ENCODE measurements around the gene GDF3.
"Not testable (repeated sequence)": the region's sequence is repeated elsewhere in the genome, so short reads cannot be mapped to it uniquely, and the experiment has no call there.

The GDF3 gene

DNA sequence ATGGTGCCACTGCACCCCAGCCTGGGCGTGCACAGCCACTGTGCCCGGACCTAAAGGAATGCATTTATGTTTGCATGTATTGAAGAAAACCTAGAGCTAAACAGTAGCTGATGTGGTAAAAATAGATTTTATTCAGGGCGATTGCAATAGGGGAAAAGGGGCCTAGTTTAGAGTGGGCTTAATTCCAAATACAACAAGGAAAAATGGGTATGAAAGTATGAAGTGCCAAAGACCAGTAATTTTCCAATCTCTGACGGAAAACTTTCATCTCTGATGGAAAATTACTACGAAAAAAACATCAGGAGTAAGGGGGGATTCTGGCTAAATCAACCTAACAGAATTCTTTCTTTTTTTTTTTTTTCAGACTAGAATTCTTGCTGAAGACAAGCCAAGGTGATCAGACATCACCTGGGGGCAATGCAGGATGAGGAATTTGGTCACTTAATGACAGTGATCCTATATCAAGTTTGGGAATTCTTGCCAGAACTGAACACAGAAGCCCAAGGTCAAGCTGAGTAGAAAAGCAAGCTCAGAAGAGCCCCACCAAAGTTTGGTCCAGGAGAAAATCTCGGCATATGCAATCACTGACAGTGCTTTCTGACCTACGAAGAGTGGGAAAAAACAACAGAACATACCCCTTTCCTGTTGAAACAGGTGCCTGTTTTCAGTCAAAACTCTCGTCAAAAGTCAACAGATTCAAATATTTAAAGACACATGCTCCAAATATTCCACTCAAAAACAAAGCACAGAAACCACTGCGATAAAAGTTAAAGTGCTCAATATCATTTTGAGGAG lies 16.1 kb downstream of the GDF3 start:
- H3K27ac ChIP-seq (ENCODE audit: low read depth, low read length, poor library complexity, severe bottlenecking), result no peak overlapping the region
- no peak overlapping the region for H3K9ac ChIP-seq (ENCODE audit: low read length)
- no peaks in the 10 kb centered on the region for H3K36me3 ChIP-seq (ENCODE audit: insufficient read depth, low read length)
- TF ChIP-seq, protein P1, sequence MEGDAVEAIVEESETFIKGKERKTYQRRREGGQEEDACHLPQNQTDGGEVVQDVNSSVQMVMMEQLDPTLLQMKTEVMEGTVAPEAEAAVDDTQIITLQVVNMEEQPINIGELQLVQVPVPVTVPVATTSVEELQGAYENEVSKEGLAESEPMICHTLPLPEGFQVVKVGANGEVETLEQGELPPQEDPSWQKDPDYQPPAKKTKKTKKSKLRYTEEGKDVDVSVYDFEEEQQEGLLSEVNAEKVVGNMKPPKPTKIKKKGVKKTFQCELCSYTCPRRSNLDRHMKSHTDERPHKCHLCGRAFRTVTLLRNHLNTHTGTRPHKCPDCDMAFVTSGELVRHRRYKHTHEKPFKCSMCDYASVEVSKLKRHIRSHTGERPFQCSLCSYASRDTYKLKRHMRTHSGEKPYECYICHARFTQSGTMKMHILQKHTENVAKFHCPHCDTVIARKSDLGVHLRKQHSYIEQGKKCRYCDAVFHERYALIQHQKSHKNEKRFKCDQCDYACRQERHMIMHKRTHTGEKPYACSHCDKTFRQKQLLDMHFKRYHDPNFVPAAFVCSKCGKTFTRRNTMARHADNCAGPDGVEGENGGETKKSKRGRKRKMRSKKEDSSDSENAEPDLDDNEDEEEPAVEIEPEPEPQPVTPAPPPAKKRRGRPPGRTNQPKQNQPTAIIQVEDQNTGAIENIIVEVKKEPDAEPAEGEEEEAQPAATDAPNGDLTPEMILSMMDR (IDR thresholded peaks at IDR 0.05; ENCODE audit: low read length), result no peak
- TF ChIP-seq EZH2 (IDR thresholded peaks at IDR 0.05; ENCODE audit: borderline replicate concordance, low read length), result no peak
- H3K9me2 ChIP-seq (ENCODE audit: low read depth, low read length), result no peaks in the 10 kb centered on the region
- no peak overlapping the region for H3K4me2 ChIP-seq (ENCODE audit: low read length)
- no peaks in the 10 kb centered on the region for H4K20me1 ChIP-seq (ENCODE audit: insufficient read depth, low read length)
- H3K9me3 ChIP-seq (ENCODE audit: low read length), result no peaks in the 10 kb centered on the region
- H3F3A ChIP-seq (ENCODE audit: insufficient read depth, low read length), result no peaks in the 10 kb centered on the region
- no peaks in the 10 kb centered on the region for H3K27me3 ChIP-seq (ENCODE audit: insufficient read depth, low read length)
- no peak overlapping the region for H2AFZ ChIP-seq (ENCODE audit: low read length)
- H3K4me3 ChIP-seq (ENCODE audit: low read depth, low read length, poor library complexity, severe bottlenecking), result no peak overlapping the region
- no peaks in the 10 kb centered on the region for H3K79me2 ChIP-seq (ENCODE audit: insufficient read depth, low read length)
- no peaks in the 10 kb centered on the region for H3K4me1 ChIP-seq (ENCODE audit: insufficient read depth, low read length, severe bottlenecking)

DNA sequence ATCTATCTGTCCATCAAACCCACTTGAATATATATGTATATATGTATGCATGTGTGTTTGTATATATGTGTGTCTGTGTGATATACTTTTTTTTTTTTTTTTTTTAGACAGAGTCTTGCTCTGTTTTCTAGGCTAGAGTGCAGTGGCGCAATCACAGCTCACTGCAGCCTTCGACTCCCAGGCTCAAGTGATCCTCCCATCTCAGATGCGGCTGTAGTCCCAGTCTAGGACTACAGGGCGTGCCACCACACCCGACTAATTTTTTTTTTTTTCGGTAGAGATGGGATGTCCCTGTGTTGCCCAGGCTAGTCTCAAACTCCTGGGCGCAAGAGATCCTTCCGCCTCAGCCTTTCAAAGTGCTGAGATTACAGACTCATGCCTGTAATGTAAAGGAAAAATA lies 16.8 kb downstream of the GDF3 start:
- Histone ChIP-seq H3K36me3 (ENCODE audit: insufficient read depth, low read length) (no peaks in the 10 kb centered on the region), H3F3A (ENCODE audit: insufficient read depth, low read length) (no peaks in the 10 kb centered on the region), H3K9me2 (ENCODE audit: low read depth, low read length) (no peaks in the 10 kb centered on the region), H3K27ac (ENCODE audit: low read depth, low read length, poor library complexity, severe bottlenecking) (no peak overlapping the region), H3K27me3 (ENCODE audit: insufficient read depth, low read length) (no peaks in the 10 kb centered on the region), H3K9me3 (ENCODE audit: low read length) (no peaks in the 10 kb centered on the region), H3K9ac (ENCODE audit: low read length) (no peak overlapping the region), H3K4me3 (ENCODE audit: low read depth, low read length, poor library complexity, severe bottlenecking) (no peak overlapping the region), H3K4me2 (ENCODE audit: low read length) (no peak overlapping the region), H2AFZ (ENCODE audit: low read length) (no peak overlapping the region), H4K20me1 (ENCODE audit: insufficient read depth, low read length) (no peaks in the 10 kb centered on the region), H3K79me2 (ENCODE audit: insufficient read depth, low read length) (no peaks in the 10 kb centered on the region), H3K4me1 (ENCODE audit: insufficient read depth, low read length, severe bottlenecking) (no peaks in the 10 kb centered on the region)
- TF ChIP-seq EZH2 (IDR thresholded peaks at IDR 0.05; ENCODE audit: borderline replicate concordance, low read length), result no peak
- TF ChIP-seq, protein P1 (IDR thresholded peaks at IDR 0.05; ENCODE audit: low read length), result no peak

DNA sequence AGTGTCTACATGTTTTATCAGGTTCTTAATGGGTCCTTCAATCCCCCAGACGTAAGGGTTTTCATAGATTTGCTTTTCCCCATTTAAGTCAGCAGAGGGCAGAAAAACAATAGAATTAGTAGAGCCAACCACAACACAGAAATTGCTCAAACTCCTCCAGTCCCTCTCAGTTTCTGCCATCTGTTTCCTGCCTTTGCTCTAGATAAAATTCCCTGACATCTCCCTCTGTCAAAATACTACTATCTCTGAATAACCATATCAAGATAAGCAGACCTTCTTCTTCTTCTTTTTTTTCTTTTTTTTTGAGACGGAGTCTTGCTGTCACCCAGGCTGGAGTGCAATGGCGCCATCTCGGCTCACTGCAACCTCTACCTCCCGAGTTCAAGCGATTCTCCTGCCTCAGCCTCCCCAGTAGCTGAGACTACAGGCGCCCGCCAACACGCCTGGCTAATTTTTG lies 18.1 kb downstream of the GDF3 start:
- not testable (repeated sequence) for H3K9me2 ChIP-seq (ENCODE audit: low read depth, low read length); H2AFZ ChIP-seq (ENCODE audit: low read length); H3K27ac ChIP-seq (ENCODE audit: low read depth, low read length, poor library complexity, severe bottlenecking); H3K9me3 ChIP-seq (ENCODE audit: low read length); H4K20me1 ChIP-seq (ENCODE audit: insufficient read depth, low read length); H3K4me1 ChIP-seq (ENCODE audit: insufficient read depth, low read length, severe bottlenecking); H3K79me2 ChIP-seq (ENCODE audit: insufficient read depth, low read length); H3F3A ChIP-seq (ENCODE audit: insufficient read depth, low read length); H3K9ac ChIP-seq (ENCODE audit: low read length); H3K36me3 ChIP-seq (ENCODE audit: insufficient read depth, low read length); H3K27me3 ChIP-seq (ENCODE audit: insufficient read depth, low read length); H3K4me3 ChIP-seq (ENCODE audit: low read depth, low read length, poor library complexity, severe bottlenecking); H3K4me2 ChIP-seq (ENCODE audit: low read length)
- TF ChIP-seq, protein P1 (IDR thresholded peaks at IDR 0.05; ENCODE audit: low read length), result peak; percentile 41

DNA sequence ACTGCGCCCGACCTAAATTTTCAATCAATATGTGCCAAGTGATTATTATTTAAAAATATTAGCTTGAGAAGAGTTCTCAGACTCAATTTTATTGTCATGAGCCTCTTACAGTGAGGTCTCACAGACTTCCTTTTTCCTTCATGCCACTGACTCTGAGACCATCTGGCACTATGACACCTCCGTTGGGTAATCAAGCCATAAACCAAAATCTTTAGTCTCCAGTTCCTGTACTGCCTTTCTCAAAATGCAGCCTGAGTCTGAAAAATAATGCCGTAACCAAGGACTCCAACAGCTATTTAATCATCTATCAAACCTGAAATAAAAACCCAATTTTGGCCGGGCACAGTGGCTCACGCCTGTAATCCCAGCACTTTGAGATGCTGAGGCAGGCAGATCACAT lies 20.1 kb downstream of the GDF3 start:
- not testable (repeated sequence) for H3K4me2 ChIP-seq (ENCODE audit: low read length); H3K9ac ChIP-seq (ENCODE audit: low read length)

More for the DNA sequence above, 20.1 kb downstream of the GDF3 start:
- not testable (repeated sequence) for H3K4me3 ChIP-seq (ENCODE audit: low read depth, low read length, poor library complexity, severe bottlenecking); H4K20me1 ChIP-seq (ENCODE audit: insufficient read depth, low read length); H3K4me1 ChIP-seq (ENCODE audit: insufficient read depth, low read length, severe bottlenecking); H3K27ac ChIP-seq (ENCODE audit: low read depth, low read length, poor library complexity, severe bottlenecking); H3K79me2 ChIP-seq (ENCODE audit: insufficient read depth, low read length); H3K9me3 ChIP-seq (ENCODE audit: low read length); H3F3A ChIP-seq (ENCODE audit: insufficient read depth, low read length); H3K9me2 ChIP-seq (ENCODE audit: low read depth, low read length); H3K36me3 ChIP-seq (ENCODE audit: insufficient read depth, low read length); H3K27me3 ChIP-seq (ENCODE audit: insufficient read depth, low read length); H2AFZ ChIP-seq (ENCODE audit: low read length)

Measured in OCI-LY1 (cell line).